Tibial nerve (tissue), 3 donors: ENCODE results near the gene ATP6V0E2.

Experiments used
- POLR2A ChIP-seq, 2 donors: fragments of 450-650 bp; IDR thresholded peaks; one replicate each; pipeline ENCODE4 v1.6.1; 2017; ENCODE audit warnings: antibody characterized with exemption in 2 of 2, mild to moderate bottlenecking in 2 of 2, moderate library complexity in 2 of 2
- TF ChIP-seq, protein P1 (sequence below), 5 experiments: fragments of 200-600 bp in 3 of 5; fragments of 450-650 bp in 2 of 5; sonication (generic) in 3 of 5; IDR thresholded peaks; one replicate each; pipeline ENCODE4 v1.5.1; 2016 to 2019; ENCODE audit warnings: antibody characterized with exemption in 5 of 5, mild to moderate bottlenecking in 3 of 5, moderate library complexity in 2 of 5

GRCh38 chr7:149875396-149875795, 1.6 kb downstream of the ATP6V0E2 start:
- TF ChIP-seq, protein P1, sequence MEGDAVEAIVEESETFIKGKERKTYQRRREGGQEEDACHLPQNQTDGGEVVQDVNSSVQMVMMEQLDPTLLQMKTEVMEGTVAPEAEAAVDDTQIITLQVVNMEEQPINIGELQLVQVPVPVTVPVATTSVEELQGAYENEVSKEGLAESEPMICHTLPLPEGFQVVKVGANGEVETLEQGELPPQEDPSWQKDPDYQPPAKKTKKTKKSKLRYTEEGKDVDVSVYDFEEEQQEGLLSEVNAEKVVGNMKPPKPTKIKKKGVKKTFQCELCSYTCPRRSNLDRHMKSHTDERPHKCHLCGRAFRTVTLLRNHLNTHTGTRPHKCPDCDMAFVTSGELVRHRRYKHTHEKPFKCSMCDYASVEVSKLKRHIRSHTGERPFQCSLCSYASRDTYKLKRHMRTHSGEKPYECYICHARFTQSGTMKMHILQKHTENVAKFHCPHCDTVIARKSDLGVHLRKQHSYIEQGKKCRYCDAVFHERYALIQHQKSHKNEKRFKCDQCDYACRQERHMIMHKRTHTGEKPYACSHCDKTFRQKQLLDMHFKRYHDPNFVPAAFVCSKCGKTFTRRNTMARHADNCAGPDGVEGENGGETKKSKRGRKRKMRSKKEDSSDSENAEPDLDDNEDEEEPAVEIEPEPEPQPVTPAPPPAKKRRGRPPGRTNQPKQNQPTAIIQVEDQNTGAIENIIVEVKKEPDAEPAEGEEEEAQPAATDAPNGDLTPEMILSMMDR (IDR thresholded peaks at IDR 0.05): no peak
- no peak for TF ChIP-seq POLR2A (IDR thresholded peaks at IDR 0.05)
